ENCODE results near the gene STIL.

The STIL gene

DNA sequence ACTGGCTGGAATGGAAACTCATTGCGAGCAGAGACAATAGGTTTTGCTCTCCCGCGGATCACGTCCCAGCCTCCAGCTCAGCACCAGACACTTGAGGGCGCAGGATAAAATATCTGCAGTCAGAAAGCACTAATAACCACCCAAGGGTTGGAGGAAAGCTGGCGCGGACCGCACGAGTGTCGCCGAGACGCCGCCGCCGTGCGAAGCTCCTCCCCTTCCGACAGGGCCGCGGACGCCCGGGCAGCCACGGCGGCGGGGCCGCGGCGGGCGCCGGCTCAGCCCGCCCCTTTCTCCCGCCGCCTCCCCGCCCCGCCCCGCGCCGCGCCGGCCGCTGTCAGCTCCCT lies 19.6 kb upstream of the STIL start, which contains the start of gene CMPK1:
TSS of gene CMPK1 (plus strand) at position 213 of the 344 bp plus-strand sequence. CDS start 156 bp downstream, outside the sequence.
- Mint-ChIP-seq H3K36me3 (ENCODE audit: low read depth) (peaks cover 6% of the 10 kb centered on the region), H3K9me3 (no peaks in the 10 kb centered on the region), H3K27me3 (ENCODE audit: low read depth, poor library complexity) (peaks cover 8% of the 10 kb centered on the region), H3K4me1 (peaks cover 21% of the 10 kb centered on the region), H3K4me3 (peak within 1 kb of the TSS; percentile 95), H3K27ac (peak within 1 kb of the TSS; percentile 98)
- TF ChIP-seq, protein P1, sequence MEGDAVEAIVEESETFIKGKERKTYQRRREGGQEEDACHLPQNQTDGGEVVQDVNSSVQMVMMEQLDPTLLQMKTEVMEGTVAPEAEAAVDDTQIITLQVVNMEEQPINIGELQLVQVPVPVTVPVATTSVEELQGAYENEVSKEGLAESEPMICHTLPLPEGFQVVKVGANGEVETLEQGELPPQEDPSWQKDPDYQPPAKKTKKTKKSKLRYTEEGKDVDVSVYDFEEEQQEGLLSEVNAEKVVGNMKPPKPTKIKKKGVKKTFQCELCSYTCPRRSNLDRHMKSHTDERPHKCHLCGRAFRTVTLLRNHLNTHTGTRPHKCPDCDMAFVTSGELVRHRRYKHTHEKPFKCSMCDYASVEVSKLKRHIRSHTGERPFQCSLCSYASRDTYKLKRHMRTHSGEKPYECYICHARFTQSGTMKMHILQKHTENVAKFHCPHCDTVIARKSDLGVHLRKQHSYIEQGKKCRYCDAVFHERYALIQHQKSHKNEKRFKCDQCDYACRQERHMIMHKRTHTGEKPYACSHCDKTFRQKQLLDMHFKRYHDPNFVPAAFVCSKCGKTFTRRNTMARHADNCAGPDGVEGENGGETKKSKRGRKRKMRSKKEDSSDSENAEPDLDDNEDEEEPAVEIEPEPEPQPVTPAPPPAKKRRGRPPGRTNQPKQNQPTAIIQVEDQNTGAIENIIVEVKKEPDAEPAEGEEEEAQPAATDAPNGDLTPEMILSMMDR (IDR thresholded peaks at IDR 0.05), result no peak
- peak; percentile 87 for DNase-seq

DNA sequence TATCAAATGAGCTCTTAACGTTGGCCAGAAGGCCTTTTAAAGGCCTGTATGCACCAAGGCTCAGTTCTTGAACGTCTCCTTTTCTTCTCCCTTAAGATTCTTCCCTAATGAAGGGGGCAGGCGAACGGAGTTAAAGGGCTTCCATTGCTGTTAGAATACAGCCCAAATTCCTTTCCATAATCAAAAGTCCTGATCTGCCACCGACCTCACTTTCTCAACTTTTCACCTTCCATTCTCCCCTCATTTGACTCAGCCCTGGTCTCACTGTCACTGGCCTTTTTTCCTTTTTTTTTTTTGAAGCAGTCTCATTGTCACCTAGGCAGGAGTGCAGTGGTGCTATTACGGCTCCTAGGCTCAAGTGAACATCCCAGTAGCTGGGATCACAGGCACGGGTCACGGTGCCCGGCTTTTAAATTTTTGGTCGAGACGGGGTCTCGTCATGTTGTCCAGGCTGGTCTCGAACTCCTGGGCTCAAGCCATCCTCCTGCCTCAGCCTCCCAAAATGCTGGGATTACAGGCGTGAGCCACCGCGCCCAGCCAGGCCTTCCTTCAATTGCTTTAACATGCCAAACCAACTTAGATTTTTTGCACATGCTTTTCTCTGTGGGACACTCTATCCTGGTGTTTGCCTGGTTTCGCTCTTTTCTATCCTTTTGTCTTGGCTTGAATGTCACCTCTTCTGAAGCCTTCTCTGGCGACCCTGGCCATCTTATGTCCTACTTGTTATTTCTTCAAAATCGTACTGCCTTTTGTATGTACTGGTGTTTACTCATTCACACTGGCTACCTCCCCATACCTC lies 19.0 kb upstream of the STIL start:
- peaks cover 8% of the 10 kb centered on the region for H3K27me3 Mint-ChIP-seq (ENCODE audit: low read depth, poor library complexity)
- H3K9me3 Mint-ChIP-seq, result no peaks in the 10 kb centered on the region
- DNase-seq, result no peak
- TF ChIP-seq, protein P1 (IDR thresholded peaks at IDR 0.05), result no peak
- H3K36me3 Mint-ChIP-seq (ENCODE audit: low read depth), result peaks cover 6% of the 10 kb centered on the region
- H3K4me1 Mint-ChIP-seq, result peaks cover 18% of the 10 kb centered on the region
- no peak overlapping the region for H3K27ac Mint-ChIP-seq
- no peak overlapping the region for H3K4me3 Mint-ChIP-seq

DNA sequence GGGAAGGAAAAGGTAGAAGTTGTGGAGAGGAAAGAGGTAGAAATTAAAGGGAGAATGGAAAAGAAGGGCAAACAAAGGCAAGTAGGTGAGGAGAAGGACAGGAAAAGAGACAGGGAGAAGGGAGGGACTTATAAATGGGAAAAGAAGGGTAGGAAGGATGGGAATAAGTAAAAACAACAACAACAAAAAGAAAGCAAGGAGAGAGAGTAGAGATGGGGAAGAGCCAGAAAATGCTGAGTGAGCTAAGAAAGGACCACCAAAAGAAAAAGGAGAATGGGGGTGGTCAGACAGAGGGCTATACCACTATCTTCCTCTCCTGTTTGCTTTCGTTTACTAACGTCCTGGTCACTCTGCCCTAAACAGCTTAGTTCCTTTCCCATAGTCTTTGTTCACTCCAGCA lies 17.9 kb upstream of the STIL start:
- DNase-seq, result no peak
- H3K36me3 Mint-ChIP-seq (ENCODE audit: low read depth), result peaks cover 6% of the 10 kb centered on the region
- H3K9me3 Mint-ChIP-seq, result no peaks in the 10 kb centered on the region
- H3K27ac Mint-ChIP-seq, result peak overlapping the region; percentile 43
- peaks cover 8% of the 10 kb centered on the region for H3K27me3 Mint-ChIP-seq (ENCODE audit: low read depth, poor library complexity)
- H3K4me1 Mint-ChIP-seq, result peaks cover 18% of the 10 kb centered on the region
- H3K4me3 Mint-ChIP-seq, result no peak overlapping the region
- TF ChIP-seq, protein P1 (IDR thresholded peaks at IDR 0.05), result no peak

DNA sequence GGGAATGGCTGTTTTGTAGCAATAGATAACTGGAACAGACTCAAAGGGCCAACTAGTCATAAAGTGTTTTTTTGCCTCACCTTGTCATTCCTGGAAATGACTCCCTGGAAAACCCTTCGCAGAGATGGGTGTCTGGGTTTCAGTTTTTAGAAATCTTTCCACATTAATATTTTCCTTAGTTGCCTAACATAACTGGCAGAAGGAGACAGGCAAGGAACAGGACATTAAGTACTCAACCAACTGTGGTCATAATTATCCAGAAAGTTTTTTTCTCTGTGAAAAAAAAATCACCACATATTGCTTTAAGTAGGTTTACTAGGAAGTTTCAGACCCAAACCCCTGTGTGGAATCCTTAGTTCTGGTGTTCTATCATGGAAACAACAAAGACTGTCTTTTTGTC lies 16.3 kb upstream of the STIL start:
- Mint-ChIP-seq H3K4me3 (no peak overlapping the region), H3K27me3 (ENCODE audit: low read depth, poor library complexity) (peaks cover 13% of the 10 kb centered on the region), H3K27ac (no peak overlapping the region), H3K9me3 (no peaks in the 10 kb centered on the region), H3K36me3 (ENCODE audit: low read depth) (no peaks in the 10 kb centered on the region), H3K4me1 (peaks cover 8% of the 10 kb centered on the region)
- TF ChIP-seq, protein P1 (IDR thresholded peaks at IDR 0.05), result no peak
- no peak for DNase-seq

DNA sequence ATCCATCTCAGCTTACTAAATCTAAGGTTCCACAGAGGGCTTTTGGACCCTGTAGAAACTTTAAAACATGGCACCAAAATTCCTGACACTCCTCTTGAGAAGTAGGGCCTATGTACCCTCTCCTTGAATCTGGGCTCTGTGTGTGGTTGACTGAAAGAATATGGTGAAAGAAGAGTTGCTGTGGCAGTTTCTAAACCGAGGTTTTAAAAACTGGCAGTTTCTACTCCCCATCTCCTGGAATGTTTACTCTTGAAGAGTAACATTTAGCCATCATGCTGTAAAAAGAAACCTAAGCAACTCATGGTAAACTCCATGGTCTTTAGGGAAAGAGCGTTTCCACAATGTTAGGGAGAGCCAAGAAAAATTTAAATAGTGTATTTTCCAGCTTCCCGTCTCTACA lies 15.0 kb upstream of the STIL start:
- Mint-ChIP-seq H3K4me1 (no peaks in the 10 kb centered on the region), H3K36me3 (ENCODE audit: low read depth) (no peaks in the 10 kb centered on the region), H3K27me3 (ENCODE audit: low read depth, poor library complexity) (peaks cover 13% of the 10 kb centered on the region), H3K27ac (peak overlapping the region; percentile 60), H3K9me3 (no peaks in the 10 kb centered on the region), H3K4me3 (no peak overlapping the region)
- TF ChIP-seq, protein P1 (IDR thresholded peaks at IDR 0.05), result no peak
- DNase-seq, result no peak

DNA sequence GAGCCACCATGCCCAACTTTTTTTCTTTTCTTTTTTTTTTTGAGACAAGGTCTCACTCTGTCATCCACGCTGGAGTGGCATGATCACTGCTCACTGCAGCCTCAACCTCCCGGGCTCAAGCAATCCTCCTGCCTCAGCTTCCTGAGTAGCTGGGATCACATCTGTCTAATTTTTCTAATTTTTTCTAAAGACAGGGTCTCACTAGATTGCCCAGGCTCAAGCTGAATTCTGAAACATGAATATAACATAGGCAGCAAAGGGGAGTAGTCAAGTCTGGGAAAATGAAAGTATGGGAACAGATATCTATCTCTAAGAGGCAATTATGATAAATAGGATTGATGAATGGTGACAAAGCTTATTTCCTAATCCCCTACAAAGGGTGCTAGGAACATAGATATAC lies 12.3 kb upstream of the STIL start:
- Mint-ChIP-seq H3K4me3 (no peak overlapping the region), H3K36me3 (ENCODE audit: low read depth) (no peaks in the 10 kb centered on the region), H3K9me3 (no peaks in the 10 kb centered on the region), H3K27ac (no peak overlapping the region), H3K4me1 (no peaks in the 10 kb centered on the region), H3K27me3 (ENCODE audit: low read depth, poor library complexity) (peaks cover 13% of the 10 kb centered on the region)
- no peak for DNase-seq
- TF ChIP-seq, protein P1 (IDR thresholded peaks at IDR 0.05), result no peak
